Vagina (tissue), 2 donors: Measurements from ENCODE around the gene CDH13. TPM values are rescaled to one million over a fixed set of nuclear protein-coding genes. Genes with fewer than 3 reads are reported as not detected.

Experiments used
- DNase-seq, 2 donors: peaks; one replicate each; pipeline ENCODE4 v3.0.0-alpha.2; 2017; ENCODE audit errors: extremely low spot score in 2 of 2
- H3K27ac ChIP-seq: fragments of 200-600 bp; sonication (generic); one replicate; pipeline ENCODE4 v1.5.1; 2019
- H3K27me3 ChIP-seq: fragments of 200-600 bp; sonication (generic); one replicate; pipeline ENCODE4 v1.5.1; 2019
- H3K36me3 ChIP-seq, 2 donors: fragments of 200-600 bp; sonication (generic); one replicate each; pipeline ENCODE4 v1.5.1; 2017 to 2019
- H3K4me1 ChIP-seq: fragments of 200-600 bp; sonication (generic); one replicate; pipeline ENCODE4 v1.5.1; 2019
- H3K4me3 ChIP-seq, 2 donors: fragments of 200-600 bp; sonication (generic); 1 replicate in 1 of 2; 2 replicates in 1 of 2; pipeline ENCODE4 v1.5.1; 2016 to 2019
- H3K9me3 ChIP-seq: fragments of 200-600 bp; sonication (generic); one replicate; pipeline ENCODE4 v1.5.1; 2019
- POLR2A ChIP-seq, 2 donors: fragments of 450-650 bp; IDR thresholded peaks; one replicate each; pipeline ENCODE4 v1.6.1; 2017; ENCODE audit warnings: antibody characterized with exemption in 2 of 2, mild to moderate bottlenecking in 2 of 2, moderate library complexity in 2 of 2
- POLR2AphosphoS5 ChIP-seq, 2 donors: sonication (generic); formaldehyde crosslinking; IDR thresholded peaks; one replicate each; pipeline ENCODE4 v1.9.0; 2017; ENCODE audit warnings: antibody characterized with exemption in 2 of 2, mild to moderate bottlenecking in 2 of 2, low read depth in 1 of 2; ENCODE audit not compliant: insufficient read depth in 1 of 2
- intact Hi-C: fragments of 100-400 bp; cut with DNase I; formaldehyde crosslinking; loops from one replicate; pipeline ENCODE4 v1.15.1; 2023
- total RNA-seq: library from RNA; depleted of rRNA; stranded (reverse); fragments of >200 nt; gene quantifications from one replicate; pipeline ENCODE4 v1.2.3, GENCODE V29; 2016
- TF ChIP-seq, protein P1 (sequence below), 3 experiments: fragments of 450-650 bp in 2 of 3; fragments of 200-600 bp in 1 of 3; sonication (generic) in 1 of 3; IDR thresholded peaks; one replicate each; pipeline ENCODE4 v1.5.1; 2017 to 2019; ENCODE audit warnings: antibody characterized with exemption in 3 of 3, mild to moderate bottlenecking in 2 of 3, moderate library complexity in 2 of 3

CDH13 gene
- total RNA-seq, 1 donor from 2014 or later = 123 TPM

DNA sequence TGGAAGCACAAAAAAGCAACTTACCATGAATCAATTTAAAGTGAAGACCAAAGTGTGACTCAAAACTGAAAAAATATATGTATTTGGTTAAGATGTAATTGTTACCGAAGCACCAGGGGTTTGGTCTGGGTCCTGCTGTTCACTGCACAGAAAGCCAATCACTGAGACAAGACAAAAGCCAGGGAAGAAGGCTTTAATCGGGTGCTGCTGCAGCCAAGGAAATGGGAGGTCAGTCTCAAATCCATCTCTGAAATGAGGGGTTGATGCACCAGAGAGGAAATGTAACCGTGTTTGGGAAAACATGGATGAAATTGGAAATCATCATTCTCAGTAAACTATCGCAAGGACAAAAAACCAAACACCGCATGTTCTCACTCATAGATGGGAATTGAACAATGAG lies 1107.4 kb downstream of the CDH13 start:
- H3K27me3 ChIP-seq = no peaks in the 10 kb centered on the region
- intact Hi-C loops = no loop called here

DNA sequence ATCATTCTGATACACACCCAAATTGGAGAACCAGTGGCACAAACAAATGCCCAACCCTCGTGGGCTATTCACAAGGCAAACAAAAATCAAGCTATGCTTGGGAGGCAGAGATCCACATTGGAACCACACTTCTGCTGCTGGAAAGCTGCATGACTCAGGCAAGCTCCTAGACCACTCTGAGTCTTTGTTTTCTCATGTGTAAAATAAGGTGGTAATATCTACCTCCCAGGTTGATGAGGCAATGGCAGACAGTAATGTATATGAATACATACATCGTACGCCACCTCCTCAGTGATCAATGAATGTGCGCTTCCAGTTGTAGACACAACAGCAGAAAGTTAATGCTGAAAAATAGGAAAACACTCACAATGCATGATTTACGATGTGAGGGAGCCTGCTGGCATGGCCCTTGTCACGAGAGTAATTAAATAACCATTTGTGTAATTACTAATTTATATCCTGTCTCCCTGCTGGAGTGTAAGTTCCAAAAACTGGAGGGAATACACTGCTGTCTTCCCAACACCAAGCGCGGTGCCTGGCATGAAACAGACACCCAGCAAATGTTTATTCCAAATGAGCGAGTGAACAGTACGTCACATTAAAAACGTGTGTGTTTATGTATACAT lies 1111.1 kb downstream of the CDH13 start:
- intact Hi-C loops = no loop called here
- TF ChIP-seq, protein P1, sequence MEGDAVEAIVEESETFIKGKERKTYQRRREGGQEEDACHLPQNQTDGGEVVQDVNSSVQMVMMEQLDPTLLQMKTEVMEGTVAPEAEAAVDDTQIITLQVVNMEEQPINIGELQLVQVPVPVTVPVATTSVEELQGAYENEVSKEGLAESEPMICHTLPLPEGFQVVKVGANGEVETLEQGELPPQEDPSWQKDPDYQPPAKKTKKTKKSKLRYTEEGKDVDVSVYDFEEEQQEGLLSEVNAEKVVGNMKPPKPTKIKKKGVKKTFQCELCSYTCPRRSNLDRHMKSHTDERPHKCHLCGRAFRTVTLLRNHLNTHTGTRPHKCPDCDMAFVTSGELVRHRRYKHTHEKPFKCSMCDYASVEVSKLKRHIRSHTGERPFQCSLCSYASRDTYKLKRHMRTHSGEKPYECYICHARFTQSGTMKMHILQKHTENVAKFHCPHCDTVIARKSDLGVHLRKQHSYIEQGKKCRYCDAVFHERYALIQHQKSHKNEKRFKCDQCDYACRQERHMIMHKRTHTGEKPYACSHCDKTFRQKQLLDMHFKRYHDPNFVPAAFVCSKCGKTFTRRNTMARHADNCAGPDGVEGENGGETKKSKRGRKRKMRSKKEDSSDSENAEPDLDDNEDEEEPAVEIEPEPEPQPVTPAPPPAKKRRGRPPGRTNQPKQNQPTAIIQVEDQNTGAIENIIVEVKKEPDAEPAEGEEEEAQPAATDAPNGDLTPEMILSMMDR (IDR thresholded peaks at IDR 0.05) = no peak
- TF ChIP-seq POLR2AphosphoS5 (IDR thresholded peaks at IDR 0.05; ENCODE audit: insufficient read depth in 1 of 2, low read depth in 1 of 2) (no peak), POLR2A (IDR thresholded peaks at IDR 0.05) (no peak)
- Histone ChIP-seq H3K9me3 (no peaks in the 10 kb centered on the region), H3K27ac (no peak overlapping the region), H3K27me3 (no peaks in the 10 kb centered on the region), H3K4me3 (no peak overlapping the region), H3K36me3 (no peaks in the 10 kb centered on the region), H3K4me1 (no peaks in the 10 kb centered on the region)
- DNase-seq = peak in 1 of 2 donors; percentile 11

More for the DNA sequence above, 1107.4 kb downstream of the CDH13 start:
- Histone ChIP-seq H3K9me3 (no peaks in the 10 kb centered on the region), H3K27ac (no peak overlapping the region), H3K4me3 (no peak overlapping the region), H3K36me3 (no peaks in the 10 kb centered on the region), H3K4me1 (no peaks in the 10 kb centered on the region)
- TF ChIP-seq, protein P1 (IDR thresholded peaks at IDR 0.05) = no peak
- TF ChIP-seq POLR2A (IDR thresholded peaks at IDR 0.05) (no peak), POLR2AphosphoS5 (IDR thresholded peaks at IDR 0.05; ENCODE audit: insufficient read depth in 1 of 2, low read depth in 1 of 2) (no peak)
- DNase-seq = peak in 1 of 2 donors; percentile 6

DNA sequence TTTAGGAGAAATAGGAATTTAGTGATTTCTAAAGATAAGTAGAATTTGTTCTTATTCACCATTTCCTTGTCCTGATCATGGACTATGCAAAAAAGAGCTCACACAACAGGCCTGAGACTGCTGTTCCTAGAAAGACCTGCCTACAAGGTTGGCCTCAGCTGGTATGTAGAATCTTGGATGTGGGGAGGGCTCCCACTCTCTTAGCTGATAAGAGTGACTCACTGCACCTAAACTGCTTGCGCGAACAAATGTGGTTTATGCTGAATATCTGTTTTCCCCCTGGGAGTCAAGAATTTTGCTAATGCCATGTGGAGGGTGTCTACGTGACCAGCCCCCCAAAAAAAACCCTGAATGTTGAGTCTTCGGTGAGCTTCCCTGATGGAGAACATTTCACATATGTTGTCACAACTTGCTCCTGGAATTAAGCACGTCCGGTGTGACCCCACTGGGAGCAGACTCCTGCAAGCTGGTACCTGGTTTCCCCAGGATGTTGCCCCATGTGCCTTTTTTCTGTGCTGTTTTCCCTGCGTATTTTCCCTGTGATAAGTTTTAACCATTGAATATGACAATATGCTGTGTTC lies 1112.2 kb downstream of the CDH13 start:
- no peaks in the 10 kb centered on the region for H3K9me3 ChIP-seq
- H3K27me3 ChIP-seq = no peaks in the 10 kb centered on the region
- H3K27ac ChIP-seq = no peak overlapping the region
- TF ChIP-seq POLR2AphosphoS5 (IDR thresholded peaks at IDR 0.05; ENCODE audit: insufficient read depth in 1 of 2, low read depth in 1 of 2) = no peak
- TF ChIP-seq POLR2A (IDR thresholded peaks at IDR 0.05) = no peak
- TF ChIP-seq, protein P1 (IDR thresholded peaks at IDR 0.05) = no peak
- H3K36me3 ChIP-seq = no peaks in the 10 kb centered on the region
- H3K4me3 ChIP-seq = no peak overlapping the region
- peak in 1 of 2 donors; percentile 85 for DNase-seq
- intact Hi-C loops = no loop called here
- H3K4me1 ChIP-seq = no peaks in the 10 kb centered on the region

DNA sequence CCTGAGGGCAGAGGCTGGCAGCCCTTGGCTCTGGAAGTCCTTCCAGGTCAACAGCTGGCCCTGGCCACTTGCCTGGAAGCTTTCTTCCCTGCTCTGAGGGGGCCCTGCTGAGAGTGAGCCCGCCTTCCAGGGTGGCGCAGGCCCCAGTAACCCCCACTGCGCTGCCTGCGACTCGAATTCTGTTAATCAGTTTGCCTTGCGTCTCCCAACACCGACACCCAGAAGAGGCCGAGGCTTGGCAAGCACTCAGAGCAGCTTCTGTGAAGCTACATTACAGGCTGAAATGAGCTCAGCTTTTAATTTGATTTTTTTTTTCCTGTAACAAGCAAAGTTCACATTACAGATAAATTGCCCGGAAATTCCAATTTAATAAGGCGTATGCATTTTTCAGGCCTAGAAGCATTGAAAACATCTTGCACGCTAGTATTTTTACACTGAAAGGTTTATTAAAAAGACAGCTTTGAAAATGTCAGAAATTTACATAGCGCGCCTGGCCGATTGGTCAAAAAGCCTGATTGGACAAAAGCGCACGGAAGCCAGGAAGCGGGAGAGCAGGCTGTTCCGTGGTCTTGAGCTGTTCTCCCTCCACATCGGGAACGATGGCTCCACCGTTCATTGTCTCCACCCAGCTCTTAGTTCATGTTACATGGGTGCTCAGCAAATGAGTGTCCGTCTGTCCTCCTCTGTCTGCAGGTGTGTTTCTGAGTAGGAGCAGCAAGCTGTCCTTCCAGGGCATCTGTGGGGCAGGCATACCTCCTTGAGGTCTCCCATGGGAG lies 1115.5 kb downstream of the CDH13 start:
- H3K36me3 ChIP-seq = no peaks in the 10 kb centered on the region
- no peak overlapping the region for H3K27ac ChIP-seq
- no peaks in the 10 kb centered on the region for H3K4me1 ChIP-seq
- no peaks in the 10 kb centered on the region for H3K9me3 ChIP-seq
- H3K27me3 ChIP-seq = no peaks in the 10 kb centered on the region
- H3K4me3 ChIP-seq = no peak overlapping the region
- TF ChIP-seq, protein P1 (IDR thresholded peaks at IDR 0.05) = no peak
- TF ChIP-seq POLR2A (IDR thresholded peaks at IDR 0.05) (no peak), POLR2AphosphoS5 (IDR thresholded peaks at IDR 0.05; ENCODE audit: insufficient read depth in 1 of 2, low read depth in 1 of 2) (no peak)
- peak in 1 of 2 donors; percentile 49 for DNase-seq
- intact Hi-C loops = no loop called here
